ENCODE data around the gene EHMT2.
A peak's percentile ranks its signal among the peaks of the same experiment; 100 is the strongest.
"Not testable (repeated sequence)": the region's sequence is repeated elsewhere in the genome, so short reads cannot be mapped to it uniquely, and the experiment has no call there.

Gene EHMT2

DNA sequence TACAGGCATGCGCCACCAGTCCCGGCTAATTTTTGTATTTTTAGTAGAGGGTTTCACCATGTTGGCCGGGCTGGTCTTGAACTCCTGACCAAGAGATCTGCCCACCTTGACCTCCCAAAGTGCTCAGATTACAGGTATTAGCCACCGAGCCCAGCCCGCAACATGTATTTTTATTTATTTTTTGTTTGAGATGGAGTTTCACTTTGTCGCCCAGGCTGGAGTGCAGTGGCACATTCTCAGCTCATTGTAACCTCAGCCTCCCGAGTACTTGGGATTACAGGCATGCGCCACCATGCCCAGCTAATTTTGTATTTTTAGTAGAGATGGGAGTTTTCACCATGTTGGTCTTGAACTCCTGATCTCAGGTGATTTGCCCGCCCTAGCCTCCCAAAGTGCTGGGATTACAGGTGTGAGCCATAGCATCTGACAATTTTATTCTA lies 59.4 kb downstream of the EHMT2 start:
- not testable (repeated sequence) for DNase-seq (ENCODE audit: low read depth in 2 of 2)

DNA sequence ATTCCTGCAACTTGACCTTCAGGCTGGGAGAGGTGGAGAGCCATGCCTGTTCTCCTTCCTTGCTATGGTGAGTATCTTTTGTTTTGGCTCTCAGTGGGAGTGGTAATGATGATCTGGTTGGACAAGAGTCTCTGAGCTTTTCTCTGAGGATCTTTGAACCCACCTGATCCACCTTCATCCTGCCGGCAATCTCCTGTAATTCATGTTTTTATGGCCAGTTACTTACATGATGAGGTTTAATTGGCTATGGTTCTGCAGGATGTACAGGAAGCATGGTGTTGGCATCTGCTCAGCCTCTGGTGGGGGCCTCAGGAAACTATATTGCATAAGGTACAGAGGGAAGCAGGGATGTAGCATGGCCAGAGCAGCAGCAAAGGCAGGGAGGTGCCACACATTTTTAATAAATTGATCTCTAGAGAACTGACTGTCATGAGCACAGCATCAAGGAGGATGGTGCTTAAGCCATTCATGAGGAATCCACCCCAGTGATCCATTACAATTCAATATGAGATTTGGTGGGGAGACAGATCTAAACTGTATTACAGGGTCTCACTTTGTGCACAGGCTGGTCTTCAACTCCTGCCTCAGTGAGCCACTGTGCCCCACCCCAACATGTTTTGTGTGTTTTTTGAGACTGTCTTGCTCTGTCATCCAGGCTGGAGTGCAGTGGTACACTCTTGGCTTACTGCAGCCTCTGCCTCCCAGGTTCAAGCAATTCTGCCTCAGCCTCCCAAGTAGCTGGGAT lies 60.0 kb downstream of the EHMT2 start:
- DNase-seq (ENCODE audit: low read depth in 2 of 2): no peak

DNA sequence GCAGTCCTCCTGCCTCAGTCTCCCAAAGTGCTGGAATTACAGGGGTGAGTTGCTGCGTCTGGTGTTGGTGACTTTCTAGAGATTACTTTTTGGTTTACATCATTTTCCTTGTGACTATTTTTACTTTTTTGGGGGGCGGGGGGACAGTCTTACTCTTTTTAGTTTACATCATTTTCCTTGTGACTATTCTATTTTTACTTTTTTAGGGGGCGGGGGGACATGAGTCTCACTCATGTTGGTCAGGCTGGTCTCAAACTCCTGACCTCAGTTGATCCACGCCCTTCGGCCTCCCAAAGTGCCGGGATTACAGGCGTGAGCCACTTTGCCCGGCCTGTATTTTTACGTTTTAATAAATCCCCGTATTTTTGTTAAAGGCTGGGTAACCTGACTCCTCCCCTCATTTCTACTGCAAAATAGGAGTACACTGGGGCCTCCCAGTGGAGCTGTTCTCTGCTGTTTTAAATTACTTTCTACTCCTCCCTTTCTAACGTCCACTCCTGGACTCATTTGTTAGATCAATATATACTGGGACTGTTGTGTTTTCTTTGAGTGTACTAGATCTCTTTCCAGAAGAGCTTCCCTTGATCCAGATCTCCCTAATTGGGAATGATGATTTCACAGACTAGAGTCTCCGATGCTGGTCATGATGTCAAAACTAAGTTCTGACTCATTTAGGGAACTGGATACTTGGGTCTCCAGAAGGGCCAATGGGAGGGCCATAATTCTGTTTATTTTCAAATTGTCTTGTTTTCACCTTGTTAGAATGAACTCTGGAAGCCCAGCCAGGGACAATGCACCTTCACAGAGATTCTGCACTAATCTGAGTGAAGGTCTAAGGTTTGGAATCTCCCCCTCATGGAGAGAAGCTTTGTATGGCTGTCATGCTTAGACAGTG lies 60.8 kb downstream of the EHMT2 start:
- DNase-seq (ENCODE audit: low read depth in 2 of 2): no peak

DNA sequence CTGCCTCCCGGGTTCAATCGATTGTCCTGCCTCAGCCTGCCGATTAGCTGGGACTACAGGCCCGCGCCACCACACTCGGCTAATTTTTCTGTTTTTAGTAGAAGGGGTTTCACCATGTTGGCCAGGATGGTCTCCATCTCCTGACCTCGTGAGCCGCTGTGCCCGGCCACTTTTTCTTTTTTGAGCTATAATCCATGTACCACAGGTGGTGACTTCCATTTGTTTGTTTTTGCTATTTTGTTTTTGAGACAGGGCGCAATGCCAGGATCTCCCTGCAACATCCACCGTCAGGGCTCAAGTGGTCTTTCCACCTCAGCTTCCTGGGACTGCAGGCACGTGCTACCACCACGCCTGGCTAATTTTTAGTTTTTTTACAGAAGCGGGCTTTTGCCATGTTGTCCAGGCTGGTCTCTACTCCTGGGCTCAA lies 61.4 kb downstream of the EHMT2 start:
- DNase-seq (ENCODE audit: low read depth in 2 of 2): no peak

DNA sequence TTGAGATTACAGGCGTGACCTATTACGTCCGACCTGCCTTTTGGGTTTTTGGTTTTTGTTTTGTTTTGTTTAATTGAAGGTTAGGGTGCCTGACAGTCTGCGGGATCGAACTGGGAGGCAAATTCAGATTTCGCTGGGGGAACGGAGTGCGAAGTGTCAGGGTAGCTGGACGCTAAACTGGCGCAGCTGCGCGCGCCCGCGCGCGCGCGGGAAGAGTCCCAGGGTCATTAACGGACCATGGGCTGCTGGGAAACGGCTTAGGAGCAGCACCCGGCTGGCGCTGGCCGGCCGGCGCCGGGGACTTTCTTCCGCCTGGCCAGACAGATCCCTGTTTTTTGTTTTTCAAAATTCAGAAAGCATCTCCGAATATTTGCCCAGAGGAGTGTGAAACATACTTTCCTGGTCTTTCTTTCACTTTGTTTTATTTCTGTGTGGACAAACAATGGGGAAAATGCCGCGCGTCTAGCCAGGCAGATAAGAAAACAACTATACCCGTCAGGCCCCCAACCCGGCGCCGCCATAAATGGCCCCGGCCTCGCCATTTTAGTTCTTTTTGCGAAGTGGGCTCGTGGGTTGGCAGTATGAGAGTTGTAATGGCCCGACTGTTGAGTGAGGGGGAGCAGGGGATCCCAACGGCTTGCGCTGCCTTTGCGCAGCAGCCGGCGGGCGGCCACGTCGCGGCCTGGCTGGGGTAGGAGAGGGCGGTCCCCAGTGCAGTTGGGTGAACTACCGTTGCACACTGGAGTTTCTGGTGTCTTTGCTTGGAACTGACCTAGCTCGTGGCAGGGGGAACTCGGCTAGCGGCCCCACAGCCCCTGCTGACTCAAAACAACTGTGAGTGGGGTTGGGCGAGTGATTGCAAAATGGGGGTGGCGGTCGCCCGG lies 62.9 kb downstream of the EHMT2 start:
- peak; percentile 70 to 72 for DNase-seq (ENCODE audit: low read depth in 2 of 2)

DNA sequence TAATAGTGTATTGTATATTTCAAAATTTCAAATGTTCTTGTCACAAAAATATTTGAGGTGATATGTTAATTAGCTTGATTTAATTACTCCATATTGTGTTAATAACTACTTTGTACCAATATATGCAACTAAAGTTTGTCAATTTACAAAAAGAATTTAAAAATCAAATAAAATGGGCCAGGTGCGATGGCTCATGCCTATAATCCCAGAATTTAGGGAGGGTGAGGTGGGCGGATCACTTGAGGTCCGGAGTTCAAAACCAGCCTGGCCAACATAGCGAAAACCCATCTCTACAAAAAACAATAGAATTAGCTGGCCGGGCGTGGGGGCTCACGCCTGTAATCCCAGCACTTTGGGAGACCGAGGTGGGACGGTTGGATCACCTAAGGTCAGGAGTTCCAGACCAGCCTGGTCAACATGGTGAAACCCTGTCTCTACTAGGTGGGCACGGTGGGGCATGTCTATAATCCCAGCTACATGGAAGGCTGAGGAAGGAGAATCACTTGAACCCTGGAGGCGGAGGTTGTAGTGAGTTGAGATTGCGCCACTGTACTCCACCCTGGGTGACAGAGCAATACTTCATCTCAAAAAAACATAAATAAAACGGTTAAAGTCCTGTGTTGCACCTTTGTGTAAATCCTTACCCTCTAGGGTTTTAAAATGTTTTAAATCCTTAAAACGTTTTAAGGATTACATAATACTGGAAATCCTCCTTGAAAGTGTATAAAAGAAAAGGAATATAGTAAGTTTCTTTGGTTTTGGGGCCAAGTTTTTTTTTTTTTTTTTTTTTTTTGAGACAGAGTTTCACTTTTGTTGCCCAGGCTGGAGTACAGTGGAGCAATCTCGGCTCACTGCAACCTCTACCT lies 65.9 kb downstream of the EHMT2 start:
- no peak for DNase-seq (ENCODE audit: low read depth in 2 of 2)

DNA sequence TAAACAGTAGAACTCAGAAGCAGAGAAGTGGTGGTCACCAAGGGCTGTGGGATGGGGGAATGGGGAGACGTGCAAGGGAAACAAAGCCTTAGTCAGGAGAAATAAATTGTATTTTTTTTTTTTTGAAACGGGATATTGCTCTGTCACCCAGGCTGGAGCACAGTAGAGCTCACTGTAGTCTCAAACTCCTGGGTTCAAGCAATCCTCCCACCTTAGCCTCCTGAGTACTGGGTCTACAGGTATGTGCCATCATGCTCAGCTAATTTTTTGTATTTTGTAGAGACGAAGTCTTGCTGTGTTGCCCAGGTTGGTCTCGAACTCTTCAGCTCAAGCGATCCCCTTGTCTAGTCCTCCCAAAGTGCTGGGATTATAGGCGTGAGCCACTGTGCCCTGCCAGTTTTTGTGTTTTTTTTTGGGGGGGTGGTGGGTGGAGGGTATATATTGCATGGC lies 66.6 kb downstream of the EHMT2 start:
- DNase-seq (ENCODE audit: low read depth in 2 of 2): no peak

Measured in stimulated activated CD8-positive, alpha-beta memory T cell treated with anti-CD3 and anti-CD28 coated beads, Interleukin-2, amount 100 ng/mL, for 48 hours (primary cell).